ENCODE measurements around the gene EDC4.
"Not testable (repeated sequence)": the region's sequence is repeated elsewhere in the genome, so short reads cannot be mapped to it uniquely, and the experiment has no call there.

The EDC4 gene

GRCh38 chr16:67872631-67873434 is at the start of gene EDC4:
Gene EDC4 (plus strand): TSS chr16:67873052. CDS start chr16:67873262, 210 bp downstream.
- DNase-seq: peak; percentile 84

- no peak for DNase-seq
These were observed 47.7 kb upstream of the EDC4 start for GRCh38 chr16:67825119-67825518.

GRCh38 chr16:67825906-67826305 is 46.9 kb upstream of the EDC4 start:
- DNase-seq: no peak

- DNase-seq: no peak
These were observed 44.2 kb upstream of the EDC4 start for GRCh38 chr16:67828651-67829050.

GRCh38 chr16:67833030-67833414 is 39.8 kb upstream of the EDC4 start:
- DNase-seq: no peak

GRCh38 chr16:67833415-67834241 is 39.2 kb upstream of the EDC4 start:
- DNase-seq: peak; percentile 93

GRCh38 chr16:67834242-67834614 is 38.6 kb upstream of the EDC4 start:
- no peak for DNase-seq

GRCh38 chr16:67837190-67837589 is 35.7 kb upstream of the EDC4 start:
- not testable (repeated sequence) for DNase-seq

- DNase-seq: no peak
These were observed 35.0 kb upstream of the EDC4 start for GRCh38 chr16:67837811-67838210.

- DNase-seq: no peak
These were observed 31.5 kb upstream of the EDC4 start for GRCh38 chr16:67841198-67841815.

- peak; percentile 94 for DNase-seq
These were observed 30.9 kb upstream of the EDC4 start, which contains the start of gene THAP11 for GRCh38 chr16:67841816-67842508. Gene THAP11 (plus strand): TSS chr16:67842320. CDS start chr16:67842555, 235 bp downstream.

GRCh38 chr16:67842509-67843342 is 30.1 kb upstream of the EDC4 start:
- DNase-seq: peak; percentile 56

- no peak for DNase-seq
These were observed 29.5 kb upstream of the EDC4 start for GRCh38 chr16:67843343-67843765.

GRCh38 chr16:67844497-67844896 is 28.4 kb upstream of the EDC4 start:
- DNase-seq: no peak

GRCh38 chr16:67845291-67846062 is 27.4 kb upstream of the EDC4 start:
- no peak for DNase-seq

- DNase-seq: no peak
These were observed 26.9 kb upstream of the EDC4 start for GRCh38 chr16:67846063-67846319.

- peak; percentile 94 for DNase-seq
These were observed 26.4 kb upstream of the EDC4 start, which contains the start of gene NUTF2 for GRCh38 chr16:67846320-67847063. Gene NUTF2 (plus strand): TSS chr16:67846933. CDS start chr16:67865131, 18,198 bp downstream.

- DNase-seq: peak; percentile 54
These were observed 25.6 kb upstream of the EDC4 start, which contains the start of gene CENPT for GRCh38 chr16:67847064-67847861. Gene CENPT (minus strand): TSS chr16:67847693. CDS start chr16:67833859, 13,834 bp downstream.

GRCh38 chr16:67848118-67848517 is 24.7 kb upstream of the EDC4 start:
- no peak for DNase-seq
